NCI-H1092 treated with DMSO at 0.1 percent for 48 hours (cell line): ENCODE measurements around the gene MAN1A1.

ENCODE experiments used
- DNase-seq: peaks from one replicate; lab custom pipeline; 2025; lab: John Stamatoyannopoulos, UW

Gene MAN1A1

GRCh38 chr6:119195204-119195603 is 154.4 kb downstream of the MAN1A1 start:
- DNase-seq, result no peak

- DNase-seq, result no peak
These were observed 155.9 kb downstream of the MAN1A1 start for GRCh38 chr6:119193707-119194106.

- no peak for DNase-seq
These were observed 157.4 kb downstream of the MAN1A1 start for GRCh38 chr6:119192200-119192599.

DNA sequence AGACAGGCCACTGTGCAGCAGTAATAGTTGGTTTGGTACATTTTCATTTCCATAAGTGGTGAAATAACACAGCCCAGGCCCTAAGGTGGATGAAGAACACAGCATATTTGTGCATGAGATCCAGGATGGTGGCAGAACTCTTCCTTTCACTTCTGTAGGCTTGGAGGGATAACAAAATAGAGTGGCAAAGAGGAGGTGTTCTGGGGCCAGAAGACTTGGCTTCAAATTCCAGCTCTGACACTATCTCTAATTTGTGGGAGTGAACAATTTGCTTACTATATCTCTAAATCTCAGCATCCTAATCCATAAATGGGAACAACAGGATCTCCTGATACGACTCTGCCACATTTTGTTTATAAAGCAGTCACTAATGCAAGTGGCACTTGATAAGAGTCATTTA is 159.4 kb downstream of the MAN1A1 start:
- DNase-seq, result no peak

- DNase-seq, result no peak
These were observed 160.1 kb downstream of the MAN1A1 start for GRCh38 chr6:119189498-119189897.

DNA sequence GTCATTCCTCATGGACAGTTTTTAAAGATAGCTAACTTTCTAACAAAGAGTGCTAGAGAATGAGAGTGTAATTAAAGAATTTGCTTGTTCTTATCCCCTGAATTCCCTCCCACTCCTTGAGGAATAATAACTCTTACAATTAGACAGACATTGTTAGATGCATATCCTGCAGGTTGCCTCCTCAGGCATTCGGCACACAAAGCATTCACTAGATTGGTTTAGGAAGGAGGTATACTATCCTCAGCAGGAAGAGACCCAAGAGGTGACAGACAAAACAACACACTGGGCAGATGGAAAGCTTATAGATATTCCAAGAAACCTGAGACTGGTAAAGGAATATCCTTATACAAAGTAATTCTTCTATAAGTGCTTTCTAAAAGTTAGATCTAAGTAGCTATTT is 162.0 kb downstream of the MAN1A1 start:
- no peak for DNase-seq

DNA sequence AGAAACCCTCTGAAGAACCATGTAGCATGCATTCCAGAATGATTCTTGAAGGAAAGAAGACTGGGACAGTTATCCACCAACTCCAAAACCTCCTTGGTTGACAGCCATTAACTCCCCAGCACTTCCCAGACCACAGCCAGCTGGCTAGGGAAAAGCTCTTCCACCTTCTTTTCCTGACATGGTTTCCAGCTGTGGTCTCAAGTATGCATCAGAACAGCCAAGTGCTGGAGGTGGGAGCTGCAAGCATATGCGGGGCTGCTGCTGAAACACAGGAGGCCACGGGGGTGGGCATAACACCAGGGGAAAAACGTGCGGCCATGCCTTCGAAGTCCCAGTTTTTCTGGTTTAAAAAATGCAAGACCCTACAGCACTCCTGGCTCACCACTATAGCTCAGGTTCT is 163.1 kb downstream of the MAN1A1 start:
- DNase-seq, result no peak

GRCh38 chr6:119184008-119184648 is 165.4 kb downstream of the MAN1A1 start:
- DNase-seq, result no peak

GRCh38 chr6:119183457-119183856 is 166.1 kb downstream of the MAN1A1 start:
- no peak for DNase-seq

- DNase-seq, result peak; percentile 71
These were observed 166.7 kb downstream of the MAN1A1 start for GRCh38 chr6:119182875-119183274.

- no peak for DNase-seq
These were observed 167.3 kb downstream of the MAN1A1 start for GRCh38 chr6:119182216-119182803.

- no peak for DNase-seq
These were observed 168.5 kb downstream of the MAN1A1 start for GRCh38 chr6:119181046-119181445.

DNA sequence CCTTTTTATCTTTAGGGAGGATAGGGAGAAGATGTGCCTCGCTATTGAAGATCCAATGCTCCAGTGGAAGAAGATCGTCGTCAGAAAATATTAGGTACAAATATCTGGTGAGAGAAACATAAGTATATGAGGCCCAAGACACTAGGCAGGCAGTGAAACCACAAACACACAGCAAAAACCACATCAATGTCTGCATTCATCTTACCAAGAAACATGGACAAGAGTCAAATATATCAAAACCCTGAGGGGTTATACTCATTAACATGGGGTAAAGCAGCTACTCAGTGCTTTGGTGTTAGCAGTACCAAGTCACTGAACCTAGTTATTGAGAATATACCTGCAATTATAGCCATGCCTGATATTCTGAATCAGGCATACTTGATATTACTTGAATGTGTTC is 169.7 kb downstream of the MAN1A1 start:
- DNase-seq, result no peak

GRCh38 chr6:119179062-119179461 is 170.5 kb downstream of the MAN1A1 start:
- DNase-seq, result no peak

- DNase-seq, result no peak
These were observed 173.1 kb downstream of the MAN1A1 start for GRCh38 chr6:119176445-119176844.

DNA sequence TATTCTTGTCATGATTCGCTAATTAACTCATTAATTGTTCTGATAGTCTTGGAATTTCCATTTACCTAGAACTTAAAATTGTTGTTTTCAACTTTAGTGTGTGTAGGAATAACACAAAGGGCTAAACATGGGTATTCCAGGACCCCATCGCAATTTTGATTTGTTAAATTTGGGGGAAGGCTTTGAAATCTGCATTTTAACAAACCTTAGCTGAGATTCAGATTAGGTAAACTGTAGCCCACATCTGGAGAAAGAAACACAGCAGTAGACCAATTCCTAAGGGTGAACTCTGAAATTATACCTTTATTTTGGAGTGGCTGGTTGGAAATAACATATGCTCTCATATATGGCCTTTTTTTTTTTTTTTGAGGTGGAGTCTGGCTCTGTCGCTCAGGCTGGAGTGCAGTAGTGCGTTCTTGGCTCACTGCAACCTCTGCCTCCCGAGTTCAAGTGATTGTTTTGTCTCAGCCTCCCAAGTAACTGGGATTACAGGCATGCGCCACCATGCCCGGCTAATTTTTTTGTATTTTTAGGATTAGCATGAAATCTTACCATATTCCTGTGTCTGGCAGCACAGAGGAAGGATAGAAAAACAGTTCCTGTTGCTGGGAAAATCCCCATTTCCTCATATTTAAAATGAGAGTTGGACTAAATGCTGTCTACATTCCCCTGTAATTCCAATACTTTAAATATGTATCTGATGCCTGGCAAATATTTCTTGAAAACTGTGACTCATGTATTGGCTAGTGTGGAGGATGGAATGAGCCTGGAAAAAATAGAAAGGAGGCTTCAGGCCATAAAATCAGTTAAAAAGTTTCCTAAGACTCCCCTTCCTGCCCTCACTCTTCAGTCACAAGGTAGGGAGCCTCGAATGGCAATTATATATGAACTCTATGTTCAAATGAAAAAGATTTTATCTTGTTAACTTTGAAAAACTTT is 174.4 kb downstream of the MAN1A1 start:
- DNase-seq, result no peak

DNA sequence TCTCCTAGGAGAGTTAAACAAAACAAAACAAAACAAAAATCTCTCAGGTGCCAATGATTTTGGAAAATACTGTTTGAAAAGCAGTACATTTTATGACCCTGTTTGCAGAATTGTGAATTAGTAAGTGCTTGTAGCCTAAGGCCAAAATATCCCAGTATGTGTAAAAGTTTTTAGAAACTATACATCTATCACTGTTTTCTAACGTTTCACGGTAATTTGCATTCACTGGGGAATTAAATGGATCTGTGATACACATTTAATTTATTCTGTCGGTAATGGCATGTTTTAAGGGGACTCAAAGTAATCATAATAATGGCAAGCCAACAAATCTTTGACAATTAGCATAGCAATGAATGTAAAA is 175.5 kb downstream of the MAN1A1 start:
- no peak for DNase-seq

DNA sequence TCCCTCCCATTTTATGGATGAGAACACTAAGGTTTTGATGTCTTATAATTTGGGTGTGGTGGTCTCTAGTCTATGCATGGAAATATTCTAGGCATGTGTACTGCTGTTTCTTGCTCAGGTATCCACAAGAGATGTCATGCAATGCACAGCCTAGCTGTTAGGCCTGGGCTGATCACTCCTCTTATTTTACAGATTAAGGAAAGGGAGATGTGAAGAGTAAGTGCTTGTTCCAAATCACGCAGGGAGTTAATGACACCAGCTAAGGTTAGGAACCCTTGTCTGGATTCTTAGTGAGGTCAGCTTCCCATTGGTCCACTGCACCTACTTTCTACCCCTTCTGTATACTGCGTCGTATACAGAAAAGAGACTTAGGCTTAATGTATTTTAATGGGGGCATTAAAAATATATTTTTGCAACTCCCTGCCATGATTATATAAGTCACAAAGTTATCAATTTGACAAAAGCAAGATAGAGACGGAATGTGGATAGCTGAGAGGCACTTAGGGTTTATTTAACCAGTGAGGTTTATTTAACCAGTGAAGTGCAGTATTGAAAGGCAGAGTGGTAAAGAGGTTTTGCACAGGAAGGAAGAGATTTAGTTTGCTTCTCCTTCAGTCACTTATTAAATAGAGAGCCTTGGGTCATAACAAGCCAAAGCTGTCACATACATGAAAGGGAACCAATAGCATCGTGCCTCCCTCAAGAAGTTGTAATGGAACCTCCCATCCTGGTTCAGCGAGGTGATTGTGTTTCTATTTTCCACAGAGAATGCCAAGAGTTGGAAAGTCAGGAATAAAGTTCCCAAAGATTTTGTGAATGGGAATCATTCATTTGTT is 176.1 kb downstream of the MAN1A1 start:
- no peak for DNase-seq

DNA sequence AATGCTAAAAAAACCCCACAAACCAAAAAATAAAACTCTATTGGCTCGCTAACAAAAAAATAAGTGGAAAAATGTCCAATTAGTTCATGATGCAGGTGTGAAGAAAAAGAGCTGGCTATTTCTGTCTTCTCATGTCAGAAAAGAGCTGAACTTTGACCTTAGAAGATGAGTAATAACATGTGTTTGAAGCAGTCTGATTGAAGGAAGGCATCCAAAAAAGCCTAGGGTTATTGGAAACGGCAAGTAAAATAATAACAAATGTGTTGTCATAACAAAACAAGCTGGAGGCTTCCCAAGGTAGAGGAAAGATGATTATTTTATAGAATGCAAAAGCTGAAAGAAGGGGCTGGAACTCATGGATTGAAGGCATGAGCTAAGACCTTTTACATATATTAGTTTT is 176.7 kb downstream of the MAN1A1 start:
- no peak for DNase-seq

DNA sequence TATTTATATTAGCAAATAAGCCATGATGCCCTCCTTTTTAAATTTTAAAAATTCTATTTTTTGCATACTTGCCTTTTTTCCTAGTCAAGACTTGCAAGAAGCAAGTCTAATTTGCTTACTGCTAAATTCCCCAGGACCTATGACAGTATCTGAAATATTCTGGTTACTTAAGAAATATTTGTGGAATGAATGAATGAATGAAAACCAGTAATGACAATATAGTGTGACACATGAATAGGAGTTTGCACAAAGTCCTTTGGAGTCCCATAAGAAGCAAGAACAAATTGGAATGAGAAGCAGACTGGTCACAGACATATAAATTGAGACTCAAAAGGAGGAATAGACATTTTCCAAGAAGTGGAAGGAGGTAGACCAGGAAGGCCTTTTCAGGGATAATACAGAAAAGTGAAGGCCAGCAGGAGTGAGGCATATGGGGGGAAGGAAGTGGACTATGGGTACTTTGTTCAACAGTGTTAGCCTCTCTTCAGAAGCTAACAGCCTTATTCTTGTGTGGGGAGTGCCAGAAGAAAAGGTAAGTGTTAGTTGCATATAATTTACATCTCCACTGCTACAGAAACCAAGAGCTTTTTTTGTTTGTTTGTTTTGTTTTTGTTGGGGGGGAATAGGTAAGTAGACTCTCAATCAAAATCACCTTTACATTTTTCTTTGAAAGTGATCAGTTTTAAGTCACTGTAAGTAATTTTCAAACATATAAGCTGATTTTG is 177.5 kb downstream of the MAN1A1 start:
- no peak for DNase-seq

- DNase-seq, result no peak
These were observed 178.3 kb downstream of the MAN1A1 start for GRCh38 chr6:119171088-119171841.
